Measurements from ENCODE around the gene RABEPK. TPM values are rescaled to one million over a fixed set of nuclear protein-coding genes. Genes with fewer than 3 reads are reported as not detected.

RABEPK gene
- total and polyA plus RNA-seq, 2 of the 4 experiments (the other 2 are of a cell fraction): 43.9 to 59.7 TPM

DNA sequence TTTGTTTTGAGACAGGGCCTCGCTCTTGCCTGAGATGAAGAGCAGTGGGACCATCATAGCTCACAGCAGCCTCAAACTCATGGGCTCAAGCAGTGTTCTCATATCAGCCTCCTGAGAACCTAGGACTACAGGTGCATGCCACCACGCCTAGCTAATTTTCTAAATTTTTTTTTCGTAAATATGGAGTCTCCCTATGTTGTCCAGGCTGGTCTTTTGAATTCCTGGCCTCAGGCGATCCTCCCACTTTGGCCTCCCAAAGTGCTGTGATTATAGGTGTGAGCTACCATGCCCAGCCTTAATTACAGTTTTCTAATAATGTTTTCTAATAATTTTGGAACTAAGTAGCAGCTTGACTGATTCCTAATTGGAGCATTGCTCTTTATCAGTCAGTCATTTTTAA is 76.4 kb downstream of the RABEPK start:
- no peak overlapping the region for H3K4me3 ChIP-seq (ENCODE audit: insufficient read depth, low read depth, low read length)
- no CpG with 5 or more reads among the region's 4 CpGs for WGBS, 2 experiments (ENCODE audit: extremely low coverage in 2 of 2, insufficient read length in 1 of 2)
- 0 out of 2 replicates have a peak, but pooled peaks cover 1% of the 10 kb centered on the region for H3K36me3 ChIP-seq (ENCODE audit: control insufficient read depth, insufficient read depth, low read length)
- H3K4me2 ChIP-seq (ENCODE audit: low read depth, low read length): no peak overlapping the region
- H2AK5ac ChIP-seq (ENCODE audit: low read depth, low read length): no peak overlapping the region
- intact Hi-C loops (cut with micrococcal nuclease) (no loop called here), in situ Hi-C loops (cut with MboI; ENCODE audit: low sequenced_read_pairs) (no loop called here), dilution Hi-C loops (cut with HindIII; ENCODE audit: low sequenced_read_pairs, unreplicated experiment) (no loop called here)
- H3K18ac ChIP-seq (ENCODE audit: low read depth, low read length): no peak overlapping the region
- TF ChIP-seq, protein P1, sequence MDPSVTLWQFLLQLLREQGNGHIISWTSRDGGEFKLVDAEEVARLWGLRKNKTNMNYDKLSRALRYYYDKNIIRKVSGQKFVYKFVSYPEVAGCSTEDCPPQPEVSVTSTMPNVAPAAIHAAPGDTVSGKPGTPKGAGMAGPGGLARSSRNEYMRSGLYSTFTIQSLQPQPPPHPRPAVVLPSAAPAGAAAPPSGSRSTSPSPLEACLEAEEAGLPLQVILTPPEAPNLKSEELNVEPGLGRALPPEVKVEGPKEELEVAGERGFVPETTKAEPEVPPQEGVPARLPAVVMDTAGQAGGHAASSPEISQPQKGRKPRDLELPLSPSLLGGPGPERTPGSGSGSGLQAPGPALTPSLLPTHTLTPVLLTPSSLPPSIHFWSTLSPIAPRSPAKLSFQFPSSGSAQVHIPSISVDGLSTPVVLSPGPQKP (IDR thresholded peaks at IDR 0.05; ENCODE audit: borderline replicate concordance, low read depth, low read length): no peak
- TF ChIP-seq, protein P2, sequence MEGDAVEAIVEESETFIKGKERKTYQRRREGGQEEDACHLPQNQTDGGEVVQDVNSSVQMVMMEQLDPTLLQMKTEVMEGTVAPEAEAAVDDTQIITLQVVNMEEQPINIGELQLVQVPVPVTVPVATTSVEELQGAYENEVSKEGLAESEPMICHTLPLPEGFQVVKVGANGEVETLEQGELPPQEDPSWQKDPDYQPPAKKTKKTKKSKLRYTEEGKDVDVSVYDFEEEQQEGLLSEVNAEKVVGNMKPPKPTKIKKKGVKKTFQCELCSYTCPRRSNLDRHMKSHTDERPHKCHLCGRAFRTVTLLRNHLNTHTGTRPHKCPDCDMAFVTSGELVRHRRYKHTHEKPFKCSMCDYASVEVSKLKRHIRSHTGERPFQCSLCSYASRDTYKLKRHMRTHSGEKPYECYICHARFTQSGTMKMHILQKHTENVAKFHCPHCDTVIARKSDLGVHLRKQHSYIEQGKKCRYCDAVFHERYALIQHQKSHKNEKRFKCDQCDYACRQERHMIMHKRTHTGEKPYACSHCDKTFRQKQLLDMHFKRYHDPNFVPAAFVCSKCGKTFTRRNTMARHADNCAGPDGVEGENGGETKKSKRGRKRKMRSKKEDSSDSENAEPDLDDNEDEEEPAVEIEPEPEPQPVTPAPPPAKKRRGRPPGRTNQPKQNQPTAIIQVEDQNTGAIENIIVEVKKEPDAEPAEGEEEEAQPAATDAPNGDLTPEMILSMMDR (conservative IDR thresholded peaks at IDR 0.05; ENCODE audit: low read depth, low read length): no peak
- TF ChIP-seq CEBPB (IDR thresholded peaks at IDR 0.05; ENCODE audit: low read depth, low read length) (no peak), SMC3 (IDR thresholded peaks at IDR 0.05; ENCODE audit: low read depth, low read length) (no peak), CHD1 (IDR thresholded peaks at IDR 0.05; ENCODE audit: low read depth, low read length) (no peak), FOS (IDR thresholded peaks at IDR 0.05; ENCODE audit: low read depth, low read length) (no peak), MXI1 (IDR thresholded peaks at IDR 0.05; ENCODE audit: borderline replicate concordance, low read depth, low read length) (no peak), MAFK (IDR thresholded peaks at IDR 0.05; ENCODE audit: low read depth, low read length) (no peak), RCOR1 (IDR thresholded peaks at IDR 0.05; ENCODE audit: insufficient replicate concordance, low read length) (no peak), POLR2A (IDR thresholded peaks at IDR 0.05; ENCODE audit: low read depth, low read length) (no peak), BHLHE40 (IDR thresholded peaks at IDR 0.05; ENCODE audit: low read depth, low read length) (no peak), MAZ (IDR thresholded peaks at IDR 0.05; ENCODE audit: borderline replicate concordance, low read depth, low read length) (no peak), NFE2L2 (IDR thresholded peaks at IDR 0.05; ENCODE audit: low read depth, low read length) (no peak), RAD21 (IDR thresholded peaks at IDR 0.05; ENCODE audit: low read length) (no peak), RFX5 (IDR thresholded peaks at IDR 0.05; ENCODE audit: low read depth, low read length) (no peak)
- TF ChIP-seq, protein P3, sequence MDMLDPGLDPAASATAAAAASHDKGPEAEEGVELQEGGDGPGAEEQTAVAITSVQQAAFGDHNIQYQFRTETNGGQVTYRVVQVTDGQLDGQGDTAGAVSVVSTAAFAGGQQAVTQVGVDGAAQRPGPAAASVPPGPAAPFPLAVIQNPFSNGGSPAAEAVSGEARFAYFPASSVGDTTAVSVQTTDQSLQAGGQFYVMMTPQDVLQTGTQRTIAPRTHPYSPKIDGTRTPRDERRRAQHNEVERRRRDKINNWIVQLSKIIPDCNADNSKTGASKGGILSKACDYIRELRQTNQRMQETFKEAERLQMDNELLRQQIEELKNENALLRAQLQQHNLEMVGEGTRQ (IDR thresholded peaks at IDR 0.05; ENCODE audit: low read depth, low read length): no peak
- H3K9me1 ChIP-seq (ENCODE audit: insufficient read depth, low read length): peaks cover 7% of the 10 kb centered on the region
- BruUV-seq (replicated peaks): no TSS peak
- no peak overlapping the region for H3K27ac ChIP-seq (ENCODE audit: insufficient read depth, low read length)
- no peaks in the 10 kb centered on the region for H3K27me3 ChIP-seq (ENCODE audit: control insufficient read depth, insufficient read depth, low read length)
- ATAC-seq (ENCODE audit: low read depth) (no peak), DNase-seq (no peak)
- no peaks in the 10 kb centered on the region for H3K9me3 ChIP-seq (ENCODE audit: control insufficient read depth, insufficient read depth, low read length)
- no peak overlapping the region for H3K56ac ChIP-seq (ENCODE audit: extremely low read depth, insufficient read depth, low read length)
- ChIA-PET CTCF (no interaction called here), POLR2A (ENCODE audit: unreplicated experiment) (no interaction called here)
- no peak overlapping the region for H2AFZ ChIP-seq (replicated peaks; ENCODE audit: low read length, poor library complexity)
- no peak overlapping the region for H3K4ac ChIP-seq (ENCODE audit: low read depth, low read length)
- no peak overlapping the region for H4K91ac ChIP-seq (ENCODE audit: insufficient read depth, low read depth, low read length)
- no peak overlapping the region for H3K23ac ChIP-seq (ENCODE audit: low read depth, low read length)
- no peak overlapping the region for H3K14ac ChIP-seq (replicated peaks; ENCODE audit: low read depth, low read length)
- no peak overlapping the region for H4K8ac ChIP-seq (ENCODE audit: low read depth in 2 of 2, low read length in 2 of 2)
- H3K9ac ChIP-seq (ENCODE audit: low read depth, low read length): no peak overlapping the region
- no peak overlapping the region for H2BK5ac ChIP-seq (ENCODE audit: low read depth, low read length, poor library complexity, severe bottlenecking)
- H4K5ac ChIP-seq (ENCODE audit: low read depth, low read length): no peak overlapping the region
- H2AK9ac ChIP-seq (replicated peaks; ENCODE audit: low read depth, low read length, poor library complexity): no peak overlapping the region
- peaks cover 16 to 77% of the 10 kb centered on the region in 2 experiments; a peak in 3 of 4 replicates for H3K79me1 ChIP-seq (ENCODE audit: low read depth in 1 of 2, low read length in 2 of 2)
- H3K4me1 ChIP-seq (ENCODE audit: control insufficient read depth, insufficient read depth, low read length): peaks cover 7% of the 10 kb centered on the region
- H2BK120ac ChIP-seq (ENCODE audit: low read depth, low read length): no peak overlapping the region
- H2BK15ac ChIP-seq (ENCODE audit: low read depth, low read length): no peak overlapping the region
- H4K20me1 ChIP-seq (ENCODE audit: insufficient read depth, low read length): peaks cover 46% of the 10 kb centered on the region
- H2BK20ac ChIP-seq (ENCODE audit: low read depth, low read length): no peak overlapping the region
